HG02852 (cell line): ENCODE data around the gene DGKZ.

Experiments used
- ATAC-seq: cut with Tn5 transposase; IDR thresholded peaks from one replicate; pipeline ENCODE4 v1.9.1; 2021; ENCODE audit warnings: mild to moderate bottlenecking, moderate library complexity; ENCODE audit not compliant: unreplicated experiment

DGKZ gene

GRCh38 chr11:46391578-46392420 lies 44.5 kb downstream of the DGKZ start, which contains the start of gene CHRM4:
Gene CHRM4, minus strand, starts transcription at chr11:46391776. Its CDS starts 5,219 bp downstream, at chr11:46386557.
- no peak for ATAC-seq

DNA sequence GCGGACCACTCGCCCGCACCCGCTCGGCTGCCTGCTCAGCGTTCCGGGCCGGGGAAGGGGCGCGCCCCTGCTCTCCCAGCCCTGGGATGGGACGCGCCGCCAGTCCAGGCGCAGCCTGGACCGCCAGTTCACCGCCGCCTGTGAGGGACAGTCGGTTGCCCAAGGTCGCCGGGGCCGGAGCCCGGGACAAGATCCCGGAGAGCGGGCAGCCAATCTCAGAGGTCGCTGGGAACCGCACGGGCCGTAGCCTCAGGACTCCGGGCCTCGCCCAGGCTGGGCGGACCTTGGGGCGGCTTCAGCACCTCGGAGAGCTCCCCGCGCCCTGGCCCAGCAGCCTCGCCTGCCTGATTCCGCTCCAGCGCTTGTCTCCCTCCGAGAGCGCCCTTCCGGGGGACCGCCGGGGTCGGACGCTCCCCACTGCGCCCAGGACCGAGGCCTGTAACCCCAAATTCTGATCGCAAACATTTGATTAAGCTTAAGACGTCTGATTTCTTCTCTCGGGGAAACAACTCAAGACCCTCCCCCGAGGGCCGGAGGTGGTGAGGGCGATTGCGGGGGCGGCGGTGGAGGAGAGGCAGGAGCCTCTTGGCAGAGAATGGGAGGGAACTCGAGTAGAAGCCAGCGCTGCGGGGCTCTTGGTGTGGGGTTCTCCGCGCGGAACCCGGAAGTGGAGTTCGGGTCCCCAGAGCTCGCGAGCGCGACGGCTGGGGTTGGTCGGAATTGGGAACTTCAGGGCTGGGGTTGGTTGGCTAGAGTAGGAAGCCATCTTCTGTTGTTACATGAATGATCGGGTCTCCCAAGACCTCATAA lies 45.4 kb downstream of the DGKZ start:
- ATAC-seq: peak; percentile 66

GRCh38 chr11:46393231-46393616 lies 46.0 kb downstream of the DGKZ start:
- no peak for ATAC-seq

GRCh38 chr11:46393759-46394158 lies 46.5 kb downstream of the DGKZ start:
- ATAC-seq: no peak

- no peak for ATAC-seq
These were observed 50.3 kb downstream of the DGKZ start for GRCh38 chr11:46397526-46397925.

GRCh38 chr11:46402957-46403902 lies 56.0 kb downstream of the DGKZ start:
- no peak for ATAC-seq

DNA sequence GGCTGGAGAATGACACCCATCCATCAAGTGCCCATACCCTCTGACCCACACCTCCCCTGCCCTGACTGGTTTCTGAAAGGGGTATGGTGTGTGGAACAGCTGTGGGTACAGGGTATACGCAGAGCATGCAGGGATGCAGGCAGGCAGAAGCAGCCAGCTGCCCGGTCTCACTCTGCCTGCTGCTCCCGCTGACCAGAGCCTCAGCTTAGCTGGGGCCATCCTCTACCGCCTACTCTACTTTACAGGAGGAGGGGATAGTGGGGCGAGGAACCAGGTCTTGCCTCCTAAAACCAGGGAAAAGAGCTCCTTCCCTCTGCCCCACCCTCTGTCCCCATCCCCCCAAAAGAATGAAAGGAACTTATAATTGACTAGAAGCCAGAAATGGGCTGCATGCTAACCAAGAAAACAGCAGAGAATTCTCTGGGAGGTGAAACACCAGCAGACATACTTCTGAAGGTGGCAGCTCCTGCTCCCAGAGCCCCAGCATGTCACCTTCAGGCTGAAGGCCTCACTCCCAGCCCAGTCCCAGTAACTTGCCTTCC lies 57.3 kb downstream of the DGKZ start:
- no peak for ATAC-seq

DNA sequence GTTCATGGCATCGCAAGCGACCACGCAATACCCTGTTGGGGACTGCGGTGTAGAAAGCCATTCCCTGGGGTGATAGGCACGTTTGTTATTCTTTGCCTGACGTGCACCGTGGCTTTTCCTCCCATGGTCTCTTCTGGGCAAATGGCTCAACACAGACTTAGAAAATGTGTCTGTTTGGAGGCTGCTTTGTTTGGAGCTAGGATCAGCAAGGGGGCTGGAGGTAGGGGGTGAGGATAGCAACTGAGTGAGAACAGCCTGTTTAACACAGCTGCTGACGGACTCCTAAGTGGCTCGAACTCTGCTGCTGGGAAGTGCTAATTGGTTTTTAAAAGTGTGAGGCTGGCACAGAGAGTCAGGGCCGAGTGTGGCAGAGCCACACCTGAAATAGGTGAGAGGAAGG lies 60.4 kb downstream of the DGKZ start:
- ATAC-seq: no peak

GRCh38 chr11:46408407-46408986 lies 61.2 kb downstream of the DGKZ start:
- ATAC-seq: no peak

- no peak for ATAC-seq
These were observed 62.8 kb downstream of the DGKZ start for GRCh38 chr11:46410021-46410420.

- ATAC-seq: no peak
These were observed 66.7 kb downstream of the DGKZ start for GRCh38 chr11:46413760-46414465.

DNA sequence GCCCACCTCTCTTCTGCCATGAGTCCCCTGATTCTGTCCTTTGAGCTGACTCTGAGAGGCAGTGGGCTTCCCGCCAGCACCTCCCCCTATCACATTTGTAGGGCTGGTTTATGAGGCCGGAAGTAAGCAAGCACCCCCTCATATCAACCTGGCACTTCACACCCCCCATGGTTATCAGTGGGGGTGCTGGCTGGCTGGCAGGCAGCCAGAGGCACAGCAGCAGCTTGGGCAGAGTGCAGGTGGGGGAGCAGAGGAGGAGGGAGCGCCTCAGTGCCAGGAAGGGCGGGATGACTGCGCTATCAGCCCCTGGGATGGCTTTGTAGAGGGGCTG lies 67.2 kb downstream of the DGKZ start:
- ATAC-seq: no peak

- no peak for ATAC-seq
These were observed 67.6 kb downstream of the DGKZ start for GRCh38 chr11:46414879-46415278.

- no peak for ATAC-seq
These were observed 70.4 kb downstream of the DGKZ start for GRCh38 chr11:46417711-46418110.

DNA sequence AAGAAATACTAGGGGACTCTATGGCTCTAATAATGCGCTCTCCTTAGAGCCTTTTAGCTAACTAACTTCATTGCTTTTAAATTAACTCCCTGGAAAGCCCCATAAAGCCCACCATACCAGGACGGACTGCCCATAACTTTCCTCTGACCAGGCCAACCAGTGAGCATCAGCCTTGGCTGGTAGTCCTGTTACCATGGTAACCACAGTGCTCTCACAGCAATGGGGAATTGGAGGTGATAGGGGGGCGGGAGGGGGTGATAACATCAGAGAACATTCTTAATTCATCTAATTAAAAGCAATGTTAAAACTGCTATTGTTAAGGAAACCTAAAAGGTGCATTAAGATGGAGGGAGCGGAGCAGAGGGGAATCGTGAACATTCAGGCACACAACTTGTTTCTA lies 71.5 kb downstream of the DGKZ start:
- ATAC-seq: no peak

DNA sequence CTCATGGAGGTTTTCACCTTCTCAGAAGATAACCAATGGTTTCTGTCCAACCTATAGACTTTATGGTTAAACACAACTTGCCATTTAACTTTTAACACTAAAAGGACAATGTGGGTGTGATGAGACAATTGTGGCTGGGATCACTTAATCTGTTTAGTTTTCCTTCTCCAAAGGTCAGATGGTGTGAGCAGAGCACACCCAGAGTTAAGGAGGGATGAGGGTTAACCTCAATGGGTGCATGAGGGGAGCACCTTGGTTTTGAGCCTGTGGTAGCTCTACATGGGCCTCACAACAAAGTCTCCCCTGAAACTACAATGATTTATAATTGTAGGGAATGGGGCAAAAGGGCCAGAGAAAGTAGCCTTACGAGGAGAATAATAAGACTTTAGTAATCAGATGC lies 73.2 kb downstream of the DGKZ start:
- no peak for ATAC-seq

GRCh38 chr11:46421257-46421880 lies 74.1 kb downstream of the DGKZ start:
- ATAC-seq: no peak

DNA sequence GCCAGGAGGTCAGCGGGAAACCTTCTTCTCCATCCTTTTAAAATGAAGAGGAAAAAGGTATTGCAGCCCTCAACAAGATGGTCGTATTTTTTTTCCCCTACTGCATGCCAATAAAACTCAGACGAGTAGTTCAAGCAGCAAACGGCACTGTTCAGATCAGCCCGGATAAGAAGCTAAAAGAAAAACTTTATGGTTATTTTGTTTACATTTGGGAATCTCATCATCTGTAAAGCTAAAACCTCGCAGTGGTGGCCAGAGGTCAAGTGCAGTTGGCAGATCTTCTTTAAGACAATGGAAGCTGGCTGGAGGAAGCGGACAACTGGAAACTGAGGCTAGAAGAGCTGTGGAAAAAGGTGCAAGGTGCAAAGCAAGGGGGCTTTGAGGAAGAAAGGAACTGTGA lies 75.3 kb downstream of the DGKZ start:
- ATAC-seq: no peak

GRCh38 chr11:46426233-46426991 lies 79.1 kb downstream of the DGKZ start:
- no peak for ATAC-seq
